ENCODE measurements around the gene CNTNAP5. TPM values are rescaled to one million over a fixed set of nuclear protein-coding genes. Genes with fewer than 3 reads are reported as not detected.

CNTNAP5 gene
- total RNA-seq, 1 donor from 2014 or later, result not detected

GRCh38 chr2:124201713-124202112, 176.6 kb downstream of the CNTNAP5 start:
- no peak overlapping the region for H3K4me3 ChIP-seq (ENCODE audit: low read depth, low read length)
- TF ChIP-seq CTCF (IDR thresholded peaks at IDR 0.05; ENCODE audit: insufficient read depth, low read length, severe bottlenecking), result no peak
- DNase-seq (ENCODE audit: low read depth) (no peak), FAIRE-seq (no peak)
- no peaks in the 10 kb centered on the region for H3K36me3 ChIP-seq (ENCODE audit: control insufficient read depth, insufficient read depth, low read length)
- no peaks in the 10 kb centered on the region for H3K27me3 ChIP-seq (ENCODE audit: control insufficient read depth, insufficient read depth, low read length)

GRCh38 chr2:124209441-124209840, 184.4 kb downstream of the CNTNAP5 start:
- no peak for DNase-seq (ENCODE audit: low read depth)
- FAIRE-seq, result no peak
- no peak for TF ChIP-seq CTCF (IDR thresholded peaks at IDR 0.05; ENCODE audit: insufficient read depth, low read length, severe bottlenecking)

GRCh38 chr2:124211461-124211860, 186.4 kb downstream of the CNTNAP5 start:
- no peak for DNase-seq (ENCODE audit: low read depth)
- FAIRE-seq, result no peak
- TF ChIP-seq CTCF (IDR thresholded peaks at IDR 0.05; ENCODE audit: insufficient read depth, low read length, severe bottlenecking), result no peak
- no peaks in the 10 kb centered on the region for H3K36me3 ChIP-seq (ENCODE audit: control insufficient read depth, insufficient read depth, low read length)
- no peaks in the 10 kb centered on the region for H3K27me3 ChIP-seq (ENCODE audit: control insufficient read depth, insufficient read depth, low read length)
- no peak overlapping the region for H3K4me3 ChIP-seq (ENCODE audit: low read depth, low read length)

More at GRCh38 chr2:124209441-124209840, 184.4 kb downstream of the CNTNAP5 start:
- Histone ChIP-seq H3K4me3 (ENCODE audit: low read depth, low read length) (no peak overlapping the region), H3K27me3 (ENCODE audit: control insufficient read depth, insufficient read depth, low read length) (no peaks in the 10 kb centered on the region), H3K36me3 (ENCODE audit: control insufficient read depth, insufficient read depth, low read length) (no peaks in the 10 kb centered on the region)

- Histone ChIP-seq H3K36me3 (ENCODE audit: control insufficient read depth, insufficient read depth, low read length) (no peaks in the 10 kb centered on the region), H3K27me3 (ENCODE audit: control insufficient read depth, insufficient read depth, low read length) (no peaks in the 10 kb centered on the region), H3K4me3 (ENCODE audit: low read depth, low read length) (no peak overlapping the region)
- FAIRE-seq (no peak), DNase-seq (ENCODE audit: low read depth) (no peak)
- no peak for TF ChIP-seq CTCF (IDR thresholded peaks at IDR 0.05; ENCODE audit: insufficient read depth, low read length, severe bottlenecking)
Measured at GRCh38 chr2:124213977-124214587, 189.0 kb downstream of the CNTNAP5 start.

GRCh38 chr2:124246170-124246569, 221.1 kb downstream of the CNTNAP5 start:
- FAIRE-seq, result no peak
- no peaks in the 10 kb centered on the region for H3K36me3 ChIP-seq (ENCODE audit: control insufficient read depth, insufficient read depth, low read length)
- no peak for DNase-seq (ENCODE audit: low read depth)
- no peak overlapping the region for H3K4me3 ChIP-seq (ENCODE audit: low read depth, low read length)
- no peak for TF ChIP-seq CTCF (IDR thresholded peaks at IDR 0.05; ENCODE audit: insufficient read depth, low read length, severe bottlenecking)
- H3K27me3 ChIP-seq (ENCODE audit: control insufficient read depth, insufficient read depth, low read length), result no peaks in the 10 kb centered on the region

GRCh38 chr2:124248386-124248785, 223.3 kb downstream of the CNTNAP5 start:
- no peak for TF ChIP-seq CTCF (IDR thresholded peaks at IDR 0.05; ENCODE audit: insufficient read depth, low read length, severe bottlenecking)
- Histone ChIP-seq H3K27me3 (ENCODE audit: control insufficient read depth, insufficient read depth, low read length) (no peaks in the 10 kb centered on the region), H3K36me3 (ENCODE audit: control insufficient read depth, insufficient read depth, low read length) (no peaks in the 10 kb centered on the region), H3K4me3 (ENCODE audit: low read depth, low read length) (no peak overlapping the region)
- FAIRE-seq (peak; percentile 75), DNase-seq (ENCODE audit: low read depth) (no peak)

Measured in bronchial epithelial cell (primary cell).